ENCODE results near the gene SMC2.

- TF ChIP-seq, protein P1, sequence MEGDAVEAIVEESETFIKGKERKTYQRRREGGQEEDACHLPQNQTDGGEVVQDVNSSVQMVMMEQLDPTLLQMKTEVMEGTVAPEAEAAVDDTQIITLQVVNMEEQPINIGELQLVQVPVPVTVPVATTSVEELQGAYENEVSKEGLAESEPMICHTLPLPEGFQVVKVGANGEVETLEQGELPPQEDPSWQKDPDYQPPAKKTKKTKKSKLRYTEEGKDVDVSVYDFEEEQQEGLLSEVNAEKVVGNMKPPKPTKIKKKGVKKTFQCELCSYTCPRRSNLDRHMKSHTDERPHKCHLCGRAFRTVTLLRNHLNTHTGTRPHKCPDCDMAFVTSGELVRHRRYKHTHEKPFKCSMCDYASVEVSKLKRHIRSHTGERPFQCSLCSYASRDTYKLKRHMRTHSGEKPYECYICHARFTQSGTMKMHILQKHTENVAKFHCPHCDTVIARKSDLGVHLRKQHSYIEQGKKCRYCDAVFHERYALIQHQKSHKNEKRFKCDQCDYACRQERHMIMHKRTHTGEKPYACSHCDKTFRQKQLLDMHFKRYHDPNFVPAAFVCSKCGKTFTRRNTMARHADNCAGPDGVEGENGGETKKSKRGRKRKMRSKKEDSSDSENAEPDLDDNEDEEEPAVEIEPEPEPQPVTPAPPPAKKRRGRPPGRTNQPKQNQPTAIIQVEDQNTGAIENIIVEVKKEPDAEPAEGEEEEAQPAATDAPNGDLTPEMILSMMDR (IDR thresholded peaks at IDR 0.05) = no peak
- TF ChIP-seq POLR2A (IDR thresholded peaks at IDR 0.05) (no peak), POLR2AphosphoS5 (IDR thresholded peaks at IDR 0.05) (no peak)
Observed at GRCh38 chr9:104091708-104092107, 2.4 kb upstream of the SMC2 start.
